HL-60 (cell line): ENCODE results near the gene EAF1.
"Not testable (repeated sequence)": the region's sequence is repeated elsewhere in the genome, so short reads cannot be mapped to it uniquely, and the experiment has no call there.

Experiments used
- DNase-seq, 2 experiments: peaks; one replicate each; pipeline ENCODE4 v3.0.0-alpha.2; 2010 to 2020; ENCODE audit warnings: low read depth in 1 of 2, low spot score in 1 of 2
- H3K27ac ChIP-seq: fragments of 250-450 bp; sonication (Bioruptor Pico); replicated peaks from 2 replicates; pipeline ENCODE4 v1.5.1; 2020; ENCODE audit warnings: mild to moderate bottlenecking, moderate library complexity
- H3K27me3 ChIP-seq: fragments of 250-450 bp; sonication (Bioruptor Pico); 2 replicates; pipeline ENCODE4 v1.5.1; 2021; ENCODE audit warnings: mild to moderate bottlenecking, moderate library complexity; ENCODE audit not compliant: insufficient read depth, poor library complexity, severe bottlenecking
- H3K4me3 ChIP-seq: replicated peaks from 2 replicates; pipeline ENCODE4 v1.5.1; 2011; ENCODE audit warnings: mild to moderate bottlenecking, control low read depth, low read length; ENCODE audit not compliant: insufficient read depth
- CTCF ChIP-seq: IDR thresholded peaks from one replicate; pipeline ENCODE4 v1.5.1; 2011; ENCODE audit warnings: low read length, control low read depth, inconsistent platforms; ENCODE audit not compliant: insufficient read depth
- GABPA ChIP-seq: IDR thresholded peaks from 2 replicates; pipeline ENCODE4 v1.6.1; 2012; ENCODE audit warnings: low read depth
- POLR2AphosphoS5 ChIP-seq: IDR thresholded peaks from 2 replicates; pipeline ENCODE4 v1.6.1; 2012; ENCODE audit warnings: low read depth
- SPI1 ChIP-seq: IDR thresholded peaks from 2 replicates; pipeline ENCODE4 v1.6.1; 2012; ENCODE audit warnings: low read depth, mild to moderate bottlenecking, borderline replicate concordance
- TF ChIP-seq, protein P1 (sequence below): IDR thresholded peaks from 2 replicates; pipeline ENCODE4 v1.6.1; 2012; ENCODE audit warnings: low read depth; ENCODE audit not compliant: insufficient replicate concordance

Gene EAF1

GRCh38 chr3:15387171-15387581 lies 40.2 kb upstream of the EAF1 start:
- TF ChIP-seq CTCF (no peak), SPI1 (no peak), GABPA (no peak), POLR2AphosphoS5 (no peak)
- TF ChIP-seq, protein P1, sequence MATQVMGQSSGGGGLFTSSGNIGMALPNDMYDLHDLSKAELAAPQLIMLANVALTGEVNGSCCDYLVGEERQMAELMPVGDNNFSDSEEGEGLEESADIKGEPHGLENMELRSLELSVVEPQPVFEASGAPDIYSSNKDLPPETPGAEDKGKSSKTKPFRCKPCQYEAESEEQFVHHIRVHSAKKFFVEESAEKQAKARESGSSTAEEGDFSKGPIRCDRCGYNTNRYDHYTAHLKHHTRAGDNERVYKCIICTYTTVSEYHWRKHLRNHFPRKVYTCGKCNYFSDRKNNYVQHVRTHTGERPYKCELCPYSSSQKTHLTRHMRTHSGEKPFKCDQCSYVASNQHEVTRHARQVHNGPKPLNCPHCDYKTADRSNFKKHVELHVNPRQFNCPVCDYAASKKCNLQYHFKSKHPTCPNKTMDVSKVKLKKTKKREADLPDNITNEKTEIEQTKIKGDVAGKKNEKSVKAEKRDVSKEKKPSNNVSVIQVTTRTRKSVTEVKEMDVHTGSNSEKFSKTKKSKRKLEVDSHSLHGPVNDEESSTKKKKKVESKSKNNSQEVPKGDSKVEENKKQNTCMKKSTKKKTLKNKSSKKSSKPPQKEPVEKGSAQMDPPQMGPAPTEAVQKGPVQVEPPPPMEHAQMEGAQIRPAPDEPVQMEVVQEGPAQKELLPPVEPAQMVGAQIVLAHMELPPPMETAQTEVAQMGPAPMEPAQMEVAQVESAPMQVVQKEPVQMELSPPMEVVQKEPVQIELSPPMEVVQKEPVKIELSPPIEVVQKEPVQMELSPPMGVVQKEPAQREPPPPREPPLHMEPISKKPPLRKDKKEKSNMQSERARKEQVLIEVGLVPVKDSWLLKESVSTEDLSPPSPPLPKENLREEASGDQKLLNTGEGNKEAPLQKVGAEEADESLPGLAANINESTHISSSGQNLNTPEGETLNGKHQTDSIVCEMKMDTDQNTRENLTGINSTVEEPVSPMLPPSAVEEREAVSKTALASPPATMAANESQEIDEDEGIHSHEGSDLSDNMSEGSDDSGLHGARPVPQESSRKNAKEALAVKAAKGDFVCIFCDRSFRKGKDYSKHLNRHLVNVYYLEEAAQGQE = no peak
- Histone ChIP-seq H3K27ac (no peak overlapping the region), H3K4me3 (no peak overlapping the region), H3K27me3 (no peaks in the 10 kb centered on the region)
- DNase-seq = no peak

DNA sequence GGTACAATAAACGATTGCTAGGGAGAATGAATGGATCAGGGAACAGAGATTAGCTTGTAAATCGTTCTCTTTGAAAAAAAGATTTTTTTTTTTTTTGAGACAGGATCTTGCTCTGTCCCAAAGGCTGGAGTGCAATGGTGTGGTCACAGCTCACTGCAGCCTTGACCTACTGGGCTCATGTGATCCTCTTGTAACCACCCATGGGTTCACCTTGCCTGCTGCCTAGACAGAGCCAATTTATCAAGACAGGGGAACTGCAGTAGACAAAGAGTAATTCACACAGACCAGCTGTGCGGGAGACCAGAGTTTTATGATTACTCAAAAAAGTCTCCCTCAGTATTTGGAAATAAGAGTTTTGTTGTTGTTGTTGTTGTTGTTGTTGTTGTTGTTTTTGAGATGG lies 39.7 kb upstream of the EAF1 start:
- no peak overlapping the region for H3K27ac ChIP-seq
- H3K4me3 ChIP-seq = no peak overlapping the region
- no peaks in the 10 kb centered on the region for H3K27me3 ChIP-seq
- DNase-seq = no peak
- TF ChIP-seq GABPA (no peak), SPI1 (no peak), POLR2AphosphoS5 (no peak), CTCF (no peak)
- TF ChIP-seq, protein P1 = no peak

GRCh38 chr3:15388335-15388734 lies 39.1 kb upstream of the EAF1 start:
- not testable (repeated sequence) for H3K4me3 ChIP-seq, H3K27me3 ChIP-seq, DNase-seq, H3K27ac ChIP-seq

DNA sequence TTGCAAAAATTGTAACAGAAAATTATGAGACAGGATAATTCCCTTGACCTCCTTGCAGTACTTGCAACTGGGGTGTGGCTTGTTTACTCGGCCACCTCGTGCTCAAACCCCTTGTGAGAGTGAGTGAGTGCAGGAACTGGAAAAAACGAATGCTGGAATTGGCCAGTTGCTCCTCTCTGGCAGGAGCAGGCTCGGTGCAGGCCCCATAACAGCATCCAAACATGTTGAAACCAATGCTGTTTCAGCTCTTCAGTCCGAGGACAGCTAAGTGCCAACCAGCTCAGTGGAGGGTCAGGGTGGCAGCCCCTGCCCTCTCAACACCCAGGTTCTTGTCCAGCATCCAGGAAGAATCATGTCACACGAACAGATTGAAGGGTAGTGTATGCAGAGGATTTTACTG lies 36.9 kb upstream of the EAF1 start:
- Histone ChIP-seq H3K27ac (no peak overlapping the region), H3K4me3 (no peak overlapping the region), H3K27me3 (no peaks in the 10 kb centered on the region)
- TF ChIP-seq POLR2AphosphoS5 (no peak), SPI1 (no peak), GABPA (no peak), CTCF (no peak)
- TF ChIP-seq, protein P1 = no peak
- no peak for DNase-seq
